ENCODE data around the gene AUP1.

DNA sequence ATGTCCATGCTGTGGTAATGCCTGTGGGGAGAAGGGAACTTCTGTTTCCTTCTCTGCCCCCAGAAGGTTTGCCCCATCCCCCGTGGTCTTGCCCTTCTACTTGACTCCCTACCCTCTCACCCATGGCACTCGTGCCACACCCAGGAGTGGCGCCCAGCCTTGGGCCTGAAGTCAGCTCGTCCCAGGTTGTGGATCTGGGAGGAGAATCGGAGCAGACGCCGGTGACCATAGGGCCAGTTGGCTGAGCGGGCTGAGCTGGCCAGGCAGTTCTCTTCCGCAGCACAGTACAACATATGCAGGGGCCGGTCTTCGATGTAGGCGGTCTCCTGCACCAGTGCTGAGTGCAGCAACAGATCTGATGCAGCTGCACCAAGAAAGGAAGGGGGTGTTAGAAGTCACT lies 4.9 kb upstream of the AUP1 start:
- TF ChIP-seq, protein P1, sequence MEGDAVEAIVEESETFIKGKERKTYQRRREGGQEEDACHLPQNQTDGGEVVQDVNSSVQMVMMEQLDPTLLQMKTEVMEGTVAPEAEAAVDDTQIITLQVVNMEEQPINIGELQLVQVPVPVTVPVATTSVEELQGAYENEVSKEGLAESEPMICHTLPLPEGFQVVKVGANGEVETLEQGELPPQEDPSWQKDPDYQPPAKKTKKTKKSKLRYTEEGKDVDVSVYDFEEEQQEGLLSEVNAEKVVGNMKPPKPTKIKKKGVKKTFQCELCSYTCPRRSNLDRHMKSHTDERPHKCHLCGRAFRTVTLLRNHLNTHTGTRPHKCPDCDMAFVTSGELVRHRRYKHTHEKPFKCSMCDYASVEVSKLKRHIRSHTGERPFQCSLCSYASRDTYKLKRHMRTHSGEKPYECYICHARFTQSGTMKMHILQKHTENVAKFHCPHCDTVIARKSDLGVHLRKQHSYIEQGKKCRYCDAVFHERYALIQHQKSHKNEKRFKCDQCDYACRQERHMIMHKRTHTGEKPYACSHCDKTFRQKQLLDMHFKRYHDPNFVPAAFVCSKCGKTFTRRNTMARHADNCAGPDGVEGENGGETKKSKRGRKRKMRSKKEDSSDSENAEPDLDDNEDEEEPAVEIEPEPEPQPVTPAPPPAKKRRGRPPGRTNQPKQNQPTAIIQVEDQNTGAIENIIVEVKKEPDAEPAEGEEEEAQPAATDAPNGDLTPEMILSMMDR (IDR thresholded peaks at IDR 0.05): no peak
- no peak for TF ChIP-seq POLR2A (IDR thresholded peaks at IDR 0.05)

All from esophagus squamous epithelium (tissue), 4 donors.